Measurements from ENCODE around the gene RANBP10.

The RANBP10 gene

GRCh38 chr16:67828651-67829050 lies 22.3 kb upstream of the RANBP10 start:
- Histone ChIP-seq H3K36me3 (ENCODE audit: control insufficient read depth in 4 of 4, insufficient read depth in 4 of 4, low read length in 3 of 4) (peaks cover 13 to 60% (median 41%) of the 10 kb centered on the region in 4 experiments), H3K4me1 (ENCODE audit: control extremely low read depth in 1 of 4, control insufficient read depth in 4 of 4, insufficient read depth in 4 of 4, low read length in 3 of 4) (peaks cover 0 to 14% (median 11%) of the 10 kb centered on the region in 4 experiments), H3K27ac (ENCODE audit: insufficient read depth in 1 of 2, low read depth in 1 of 2, low read length in 2 of 2, poor library complexity in 1 of 2, severe bottlenecking in 2 of 2) (no peak overlapping the region), H3K4me3 (ENCODE audit: control insufficient read depth in 1 of 7, extremely low read depth in 1 of 7, insufficient read depth in 4 of 7, low read depth in 2 of 7, low read length in 6 of 7) (no peak overlapping the region), H3K9me3 (ENCODE audit: control extremely low read depth in 1 of 5, control insufficient read depth in 4 of 5, insufficient read depth in 2 of 5, low read depth in 1 of 5, low read length in 4 of 5) (no peaks in the 10 kb centered on the region), H3K27me3 (replicated peaks in 2 of 5; ENCODE audit: control insufficient read depth in 4 of 5, insufficient read depth in 5 of 5, low read length in 4 of 5) (no peaks in the 10 kb centered on the region)
- WGBS (ENCODE audit: insufficient coverage), result 97% methylated on average over 4 of the region's 4 CpGs
- ChIA-PET CTCF (interaction anchor here (1.0 to 3.4 kb wide), 3 partner anchors 12 to 46 kb away, joined by 3 to 19 read pairs (median 3); no protein-coding TSS in a partner anchor), POLR2A (no interaction called here)
- DNase-seq, result no peak

- Histone ChIP-seq H3K9me3 (ENCODE audit: control extremely low read depth in 1 of 5, control insufficient read depth in 4 of 5, insufficient read depth in 2 of 5, low read depth in 1 of 5, low read length in 4 of 5) (no peaks in the 10 kb centered on the region), H3K27ac (ENCODE audit: insufficient read depth in 1 of 2, low read depth in 1 of 2, low read length in 2 of 2, poor library complexity in 1 of 2, severe bottlenecking in 2 of 2) (no peak overlapping the region), H3K36me3 (ENCODE audit: control insufficient read depth in 4 of 4, insufficient read depth in 4 of 4, low read length in 3 of 4) (peaks cover 6 to 46% (median 33%) of the 10 kb centered on the region in 4 experiments), H3K4me1 (ENCODE audit: control extremely low read depth in 1 of 4, control insufficient read depth in 4 of 4, insufficient read depth in 4 of 4, low read length in 3 of 4) (peaks cover 0 to 2% (median 0%) of the 10 kb centered on the region in 4 experiments), H3K4me3 (ENCODE audit: control insufficient read depth in 1 of 7, extremely low read depth in 1 of 7, insufficient read depth in 4 of 7, low read depth in 2 of 7, low read length in 6 of 7) (no peak overlapping the region), H3K27me3 (replicated peaks in 2 of 5; ENCODE audit: control insufficient read depth in 4 of 5, insufficient read depth in 5 of 5, low read length in 4 of 5) (no peaks in the 10 kb centered on the region)
- DNase-seq, result no peak
- over 99% methylated on average over 10 of the region's 14 CpGs for WGBS (ENCODE audit: insufficient coverage)
- ChIA-PET POLR2A (no interaction called here), CTCF (interaction anchor here (1.6 to 2.2 kb wide), 2 partner anchors 15 kb away, joined by 4 to 7 read pairs; no protein-coding TSS in a partner anchor)
Observed at GRCh38 chr16:67825906-67826305, 19.5 kb upstream of the RANBP10 start.

- Histone ChIP-seq H3K27me3 (replicated peaks in 2 of 5; ENCODE audit: control insufficient read depth in 4 of 5, insufficient read depth in 5 of 5, low read length in 4 of 5) (no peaks in the 10 kb centered on the region), H3K36me3 (ENCODE audit: control insufficient read depth in 4 of 4, insufficient read depth in 4 of 4, low read length in 3 of 4) (peaks cover 5 to 38% (median 27%) of the 10 kb centered on the region in 4 experiments), H3K27ac (ENCODE audit: insufficient read depth in 1 of 2, low read depth in 1 of 2, low read length in 2 of 2, poor library complexity in 1 of 2, severe bottlenecking in 2 of 2) (no peak overlapping the region), H3K9me3 (ENCODE audit: control extremely low read depth in 1 of 5, control insufficient read depth in 4 of 5, insufficient read depth in 2 of 5, low read depth in 1 of 5, low read length in 4 of 5) (no peaks in the 10 kb centered on the region), H3K4me1 (ENCODE audit: control extremely low read depth in 1 of 4, control insufficient read depth in 4 of 4, insufficient read depth in 4 of 4, low read length in 3 of 4) (peaks cover 0 to 2% (median 0%) of the 10 kb centered on the region in 4 experiments), H3K4me3 (ENCODE audit: control insufficient read depth in 1 of 7, extremely low read depth in 1 of 7, insufficient read depth in 4 of 7, low read depth in 2 of 7, low read length in 6 of 7) (no peak overlapping the region)
- POLR2A ChIA-PET, result no interaction called here
- CTCF ChIA-PET, result interaction anchor here (0.9 to 2.2 kb wide), 3 partner anchors 15 to 151 kb away, joined by 4 to 7 read pairs (median 4); no protein-coding TSS in a partner anchor
- 94% methylated on average over 7 of the region's 8 CpGs for WGBS (ENCODE audit: insufficient coverage)
- DNase-seq, result no peak
Observed at GRCh38 chr16:67825119-67825518, 18.8 kb upstream of the RANBP10 start.

GRCh38 chr16:67822511-67822910 lies 16.2 kb upstream of the RANBP10 start:
- 100% methylated on average over 2 of the region's 2 CpGs for WGBS (ENCODE audit: insufficient coverage)
- Histone ChIP-seq H3K4me1 (ENCODE audit: control extremely low read depth in 1 of 4, control insufficient read depth in 4 of 4, insufficient read depth in 4 of 4, low read length in 3 of 4) (peaks cover 0 to 2% (median 0%) of the 10 kb centered on the region in 4 experiments), H3K27me3 (replicated peaks in 2 of 5; ENCODE audit: control insufficient read depth in 4 of 5, insufficient read depth in 5 of 5, low read length in 4 of 5) (no peaks in the 10 kb centered on the region), H3K27ac (ENCODE audit: insufficient read depth in 1 of 2, low read depth in 1 of 2, low read length in 2 of 2, poor library complexity in 1 of 2, severe bottlenecking in 2 of 2) (no peak overlapping the region), H3K36me3 (ENCODE audit: control insufficient read depth in 4 of 4, insufficient read depth in 4 of 4, low read length in 3 of 4) (peaks cover 2 to 13% (median 9%) of the 10 kb centered on the region in 4 experiments), H3K4me3 (ENCODE audit: control insufficient read depth in 1 of 7, extremely low read depth in 1 of 7, insufficient read depth in 4 of 7, low read depth in 2 of 7, low read length in 6 of 7) (no peak overlapping the region), H3K9me3 (ENCODE audit: control extremely low read depth in 1 of 5, control insufficient read depth in 4 of 5, insufficient read depth in 2 of 5, low read depth in 1 of 5, low read length in 4 of 5) (no peaks in the 10 kb centered on the region)
- ChIA-PET POLR2A (interaction anchor here (0.5 kb wide), 1 partner anchor 129 kb away, joined by 3 read pairs; no protein-coding TSS in a partner anchor), CTCF (interaction anchor here (1.0 kb wide), 1 partner anchor 18 kb away, joined by 3 read pairs; no protein-coding TSS in a partner anchor)
- no peak for DNase-seq

GRCh38 chr16:67820608-67821259 lies 14.4 kb upstream of the RANBP10 start:
- H3K9me3 ChIP-seq (ENCODE audit: control extremely low read depth in 1 of 5, control insufficient read depth in 4 of 5, insufficient read depth in 2 of 5, low read depth in 1 of 5, low read length in 4 of 5), result no peaks in the 10 kb centered on the region
- H3K4me1 ChIP-seq (ENCODE audit: control extremely low read depth in 1 of 4, control insufficient read depth in 4 of 4, insufficient read depth in 4 of 4, low read length in 3 of 4), result peaks cover 0 to 2% (median 0%) of the 10 kb centered on the region in 4 experiments
- peaks cover 0 to 2% (median 0%) of the 10 kb centered on the region in 4 experiments for H3K36me3 ChIP-seq (ENCODE audit: control insufficient read depth in 4 of 4, insufficient read depth in 4 of 4, low read length in 3 of 4)
- ChIA-PET CTCF (interaction anchor here (1.1 to 1.5 kb wide), 4 partner anchors 10 to 43 kb away, joined by 3 to 5 read pairs (median 4); no protein-coding TSS in a partner anchor), POLR2A (no interaction called here)
- no peaks in the 10 kb centered on the region for H3K27me3 ChIP-seq (replicated peaks in 2 of 5; ENCODE audit: control insufficient read depth in 4 of 5, insufficient read depth in 5 of 5, low read length in 4 of 5)
- WGBS (ENCODE audit: insufficient coverage), result 97% methylated on average over 11 of the region's 11 CpGs
- no peak for DNase-seq
- no peak overlapping the region for H3K4me3 ChIP-seq (ENCODE audit: control insufficient read depth in 1 of 7, extremely low read depth in 1 of 7, insufficient read depth in 4 of 7, low read depth in 2 of 7, low read length in 6 of 7)
- no peak overlapping the region for H3K27ac ChIP-seq (ENCODE audit: insufficient read depth in 1 of 2, low read depth in 1 of 2, low read length in 2 of 2, poor library complexity in 1 of 2, severe bottlenecking in 2 of 2)

GRCh38 chr16:67814567-67814966 lies 8.2 kb upstream of the RANBP10 start:
- no peak for DNase-seq
- Histone ChIP-seq H3K9me3 (ENCODE audit: control extremely low read depth in 1 of 5, control insufficient read depth in 4 of 5, insufficient read depth in 2 of 5, low read depth in 1 of 5, low read length in 4 of 5) (no peaks in the 10 kb centered on the region), H3K4me3 (ENCODE audit: control insufficient read depth in 1 of 7, extremely low read depth in 1 of 7, insufficient read depth in 4 of 7, low read depth in 2 of 7, low read length in 6 of 7) (no peak overlapping the region), H3K36me3 (ENCODE audit: control insufficient read depth in 4 of 4, insufficient read depth in 4 of 4, low read length in 3 of 4) (no peaks in the 10 kb centered on the region), H3K27me3 (replicated peaks in 2 of 5; ENCODE audit: control insufficient read depth in 4 of 5, insufficient read depth in 5 of 5, low read length in 4 of 5) (no peaks in the 10 kb centered on the region), H3K27ac (ENCODE audit: insufficient read depth in 1 of 2, low read depth in 1 of 2, low read length in 2 of 2, poor library complexity in 1 of 2, severe bottlenecking in 2 of 2) (no peak overlapping the region), H3K4me1 (ENCODE audit: control extremely low read depth in 1 of 4, control insufficient read depth in 4 of 4, insufficient read depth in 4 of 4, low read length in 3 of 4) (no peaks in the 10 kb centered on the region)
- ChIA-PET CTCF (interaction anchor here (0.8 to 3.7 kb wide), 12 partner anchors 7 to 146 kb away, joined by 3 to 36 read pairs (median 18); partner anchors contain the start of genes NUTF2, RANBP10 and TSNAXIP1), POLR2A (no interaction called here)
- 89% methylated on average over 4 of the region's 8 CpGs for WGBS (ENCODE audit: insufficient coverage)

GRCh38 chr16:67811899-67812298 lies 5.5 kb upstream of the RANBP10 start:
- Histone ChIP-seq H3K4me3 (ENCODE audit: control insufficient read depth in 1 of 7, extremely low read depth in 1 of 7, insufficient read depth in 4 of 7, low read depth in 2 of 7, low read length in 6 of 7) (no peak overlapping the region), H3K27ac (ENCODE audit: insufficient read depth in 1 of 2, low read depth in 1 of 2, low read length in 2 of 2, poor library complexity in 1 of 2, severe bottlenecking in 2 of 2) (no peak overlapping the region), H3K36me3 (ENCODE audit: control insufficient read depth in 4 of 4, insufficient read depth in 4 of 4, low read length in 3 of 4) (no peaks in the 10 kb centered on the region), H3K4me1 (ENCODE audit: control extremely low read depth in 1 of 4, control insufficient read depth in 4 of 4, insufficient read depth in 4 of 4, low read length in 3 of 4) (peaks cover 0 to 8% (median 6%) of the 10 kb centered on the region in 4 experiments), H3K9me3 (ENCODE audit: control extremely low read depth in 1 of 5, control insufficient read depth in 4 of 5, insufficient read depth in 2 of 5, low read depth in 1 of 5, low read length in 4 of 5) (no peaks in the 10 kb centered on the region), H3K27me3 (replicated peaks in 2 of 5; ENCODE audit: control insufficient read depth in 4 of 5, insufficient read depth in 5 of 5, low read length in 4 of 5) (no peaks in the 10 kb centered on the region)
- WGBS (ENCODE audit: insufficient coverage), result no CpG with 5 or more reads among the region's 1 CpG
- CTCF ChIA-PET, result interaction anchor here (1.1 to 1.8 kb wide), 4 partner anchors 15 to 139 kb away, joined by 3 to 4 read pairs (median 3); no protein-coding TSS in a partner anchor
- POLR2A ChIA-PET, result no interaction called here
- DNase-seq, result no peak

Data from common myeloid progenitor, CD34-positive (primary cell).